ENCODE measurements around the gene NKX1-1. TPM values are rescaled to one million over a fixed set of nuclear protein-coding genes. Genes with fewer than 3 reads are reported as not detected.
"Not testable (repeated sequence)": the region's sequence is repeated elsewhere in the genome, so short reads cannot be mapped to it uniquely, and the experiment has no call there.

The NKX1-1 gene
- polyA plus RNA-seq, 1 donor from 2014 or later: not detected

GRCh38 chr4:1373892-1374705, 32.1 kb downstream of the NKX1-1 start:
- H2AFZ ChIP-seq (ENCODE audit: low read depth, low read length): no peak overlapping the region
- no peak overlapping the region for H3K4me3 ChIP-seq (ENCODE audit: low read length)
- TF ChIP-seq RAD21 (conservative IDR thresholded peaks at IDR 0.05): no peak
- no peak for TF ChIP-seq SMC3 (conservative IDR thresholded peaks at IDR 0.05; ENCODE audit: poor library complexity)
- no peak for TF ChIP-seq EZH2 (IDR thresholded peaks at IDR 0.05; ENCODE audit: borderline replicate concordance, insufficient read depth, low read length, poor library complexity, severe bottlenecking)
- TF ChIP-seq, protein P1, sequence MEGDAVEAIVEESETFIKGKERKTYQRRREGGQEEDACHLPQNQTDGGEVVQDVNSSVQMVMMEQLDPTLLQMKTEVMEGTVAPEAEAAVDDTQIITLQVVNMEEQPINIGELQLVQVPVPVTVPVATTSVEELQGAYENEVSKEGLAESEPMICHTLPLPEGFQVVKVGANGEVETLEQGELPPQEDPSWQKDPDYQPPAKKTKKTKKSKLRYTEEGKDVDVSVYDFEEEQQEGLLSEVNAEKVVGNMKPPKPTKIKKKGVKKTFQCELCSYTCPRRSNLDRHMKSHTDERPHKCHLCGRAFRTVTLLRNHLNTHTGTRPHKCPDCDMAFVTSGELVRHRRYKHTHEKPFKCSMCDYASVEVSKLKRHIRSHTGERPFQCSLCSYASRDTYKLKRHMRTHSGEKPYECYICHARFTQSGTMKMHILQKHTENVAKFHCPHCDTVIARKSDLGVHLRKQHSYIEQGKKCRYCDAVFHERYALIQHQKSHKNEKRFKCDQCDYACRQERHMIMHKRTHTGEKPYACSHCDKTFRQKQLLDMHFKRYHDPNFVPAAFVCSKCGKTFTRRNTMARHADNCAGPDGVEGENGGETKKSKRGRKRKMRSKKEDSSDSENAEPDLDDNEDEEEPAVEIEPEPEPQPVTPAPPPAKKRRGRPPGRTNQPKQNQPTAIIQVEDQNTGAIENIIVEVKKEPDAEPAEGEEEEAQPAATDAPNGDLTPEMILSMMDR (IDR thresholded peaks at IDR 0.05; ENCODE audit: poor library complexity, severe bottlenecking): no peak
- no peak for TF ChIP-seq TAF1 (IDR thresholded peaks at IDR 0.05; ENCODE audit: low read depth)
- TF ChIP-seq REST (IDR thresholded peaks at IDR 0.05; ENCODE audit: borderline replicate concordance): no peak
- no peak for TF ChIP-seq POLR2AphosphoS5 (IDR thresholded peaks at IDR 0.05)
- TF ChIP-seq EP300 (conservative IDR thresholded peaks at IDR 0.05; ENCODE audit: poor library complexity, severe bottlenecking): no peak
- no peaks in the 10 kb centered on the region for H3K9me3 ChIP-seq (ENCODE audit: low read length)
- no peak overlapping the region for H3K27ac ChIP-seq (ENCODE audit: low read length)
- no peaks in the 10 kb centered on the region for H3K36me3 ChIP-seq (ENCODE audit: insufficient read depth, low read length)
- no peaks in the 10 kb centered on the region for H3K79me2 ChIP-seq (replicated peaks; ENCODE audit: insufficient read depth, low read length)
- no peaks in the 10 kb centered on the region for H3K27me3 ChIP-seq (ENCODE audit: insufficient read depth, low read depth, low read length)
- H4K20me1 ChIP-seq (ENCODE audit: insufficient read depth): no peaks in the 10 kb centered on the region
- H3F3A ChIP-seq (ENCODE audit: insufficient read depth, low read length, poor library complexity, severe bottlenecking): no peaks in the 10 kb centered on the region
- H3K9me2 ChIP-seq (ENCODE audit: insufficient read depth, low read length): no peaks in the 10 kb centered on the region
- no peak overlapping the region for H3K9ac ChIP-seq (ENCODE audit: low read length)
- no peak overlapping the region for H3K4me2 ChIP-seq (ENCODE audit: low read length)

DNA sequence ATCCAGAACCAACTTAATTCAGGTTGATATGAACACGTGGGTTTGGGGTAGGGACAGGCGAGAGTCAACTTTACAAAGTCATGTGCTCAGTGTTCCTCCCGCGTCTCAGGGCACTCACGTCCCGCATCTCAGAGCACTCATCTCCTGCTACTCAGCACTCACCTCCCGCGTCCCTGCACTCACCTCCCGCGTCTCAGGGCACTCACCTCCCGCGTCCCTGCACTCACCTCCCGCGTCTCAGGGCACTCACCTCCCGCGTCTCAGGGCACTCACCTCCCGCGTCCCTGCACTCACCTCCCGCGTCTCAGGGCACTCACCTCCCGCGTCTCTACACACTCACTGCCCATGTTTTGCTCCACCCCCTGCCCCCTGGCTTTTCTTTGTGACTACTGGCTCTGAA, 33.7 kb downstream of the NKX1-1 start:
- H3K4me3 ChIP-seq (ENCODE audit: low read length); H3K27me3 ChIP-seq (ENCODE audit: insufficient read depth, low read depth, low read length); H3K36me3 ChIP-seq (ENCODE audit: insufficient read depth, low read length); H3K9me2 ChIP-seq (ENCODE audit: insufficient read depth, low read length); H2AFZ ChIP-seq (ENCODE audit: low read depth, low read length); H3F3A ChIP-seq (ENCODE audit: insufficient read depth, low read length, poor library complexity, severe bottlenecking); H4K20me1 ChIP-seq (ENCODE audit: insufficient read depth); H3K4me2 ChIP-seq (ENCODE audit: low read length); H3K79me2 ChIP-seq (replicated peaks; ENCODE audit: insufficient read depth, low read length); H3K9ac ChIP-seq (ENCODE audit: low read length); H3K27ac ChIP-seq (ENCODE audit: low read length); H3K9me3 ChIP-seq (ENCODE audit: low read length): not testable (repeated sequence)

Data from neural cell (in vitro differentiated cells).